ENCODE results near the gene TNIK.
"Not testable (repeated sequence)": the region's sequence is repeated elsewhere in the genome, so short reads cannot be mapped to it uniquely, and the experiment has no call there.

The TNIK gene

GRCh38 chr3:171309906-171310359 is 150.3 kb downstream of the TNIK start:
- TF ChIP-seq CTCF (conservative IDR thresholded peaks at IDR 0.05; ENCODE audit: low read depth, low read length): no peak
- Histone ChIP-seq H2AFZ (ENCODE audit: low read depth) (no peak overlapping the region), H4K20me1 (ENCODE audit: insufficient read depth) (no peaks in the 10 kb centered on the region), H3K79me2 (ENCODE audit: insufficient read depth, low read depth) (no peaks in the 10 kb centered on the region), H3K4me1 (ENCODE audit: low read depth, poor library complexity, severe bottlenecking) (no peaks in the 10 kb centered on the region), H3K36me3 (ENCODE audit: insufficient read depth) (no peaks in the 10 kb centered on the region), H3K9ac (no peak overlapping the region), H3K27me3 (ENCODE audit: insufficient read depth, low read depth) (no peaks in the 10 kb centered on the region), H3K4me2 (no peak overlapping the region), H3K27ac (no peak overlapping the region), H3K4me3 (IDR thresholded peaks at IDR 0.05; ENCODE audit: insufficient read depth, low read depth, low read length) (no peak overlapping the region)

- no peaks in the 10 kb centered on the region for H3K27me3 ChIP-seq (ENCODE audit: insufficient read depth, low read depth)
- no peak overlapping the region for H3K4me2 ChIP-seq
- no peaks in the 10 kb centered on the region for H3K79me2 ChIP-seq (ENCODE audit: insufficient read depth, low read depth)
- no peaks in the 10 kb centered on the region for H3K4me1 ChIP-seq (ENCODE audit: low read depth, poor library complexity, severe bottlenecking)
- H2AFZ ChIP-seq (ENCODE audit: low read depth): no peak overlapping the region
- no peaks in the 10 kb centered on the region for H3K36me3 ChIP-seq (ENCODE audit: insufficient read depth)
- TF ChIP-seq CTCF (conservative IDR thresholded peaks at IDR 0.05; ENCODE audit: low read depth, low read length): no peak
- no peak overlapping the region for H3K4me3 ChIP-seq (IDR thresholded peaks at IDR 0.05; ENCODE audit: insufficient read depth, low read depth, low read length)
- no peak overlapping the region for H3K27ac ChIP-seq
- H4K20me1 ChIP-seq (ENCODE audit: insufficient read depth): no peaks in the 10 kb centered on the region
- H3K9ac ChIP-seq: no peak overlapping the region
These were observed 152.2 kb downstream of the TNIK start for GRCh38 chr3:171307988-171308387.

GRCh38 chr3:171307046-171307585 is 153.1 kb downstream of the TNIK start:
- no peak overlapping the region for H3K4me3 ChIP-seq (IDR thresholded peaks at IDR 0.05; ENCODE audit: insufficient read depth, low read depth, low read length)
- no peak overlapping the region for H3K27ac ChIP-seq
- no peaks in the 10 kb centered on the region for H3K79me2 ChIP-seq (ENCODE audit: insufficient read depth, low read depth)
- no peaks in the 10 kb centered on the region for H3K27me3 ChIP-seq (ENCODE audit: insufficient read depth, low read depth)
- no peaks in the 10 kb centered on the region for H3K36me3 ChIP-seq (ENCODE audit: insufficient read depth)
- no peak for TF ChIP-seq CTCF (conservative IDR thresholded peaks at IDR 0.05; ENCODE audit: low read depth, low read length)
- no peaks in the 10 kb centered on the region for H3K4me1 ChIP-seq (ENCODE audit: low read depth, poor library complexity, severe bottlenecking)
- no peaks in the 10 kb centered on the region for H4K20me1 ChIP-seq (ENCODE audit: insufficient read depth)
- H2AFZ ChIP-seq (ENCODE audit: low read depth): no peak overlapping the region
- H3K9ac ChIP-seq: no peak overlapping the region
- no peak overlapping the region for H3K4me2 ChIP-seq

- H3K4me1 ChIP-seq (ENCODE audit: low read depth, poor library complexity, severe bottlenecking): no peaks in the 10 kb centered on the region
- no peak overlapping the region for H3K9ac ChIP-seq
- no peak overlapping the region for H3K4me3 ChIP-seq (IDR thresholded peaks at IDR 0.05; ENCODE audit: insufficient read depth, low read depth, low read length)
- H3K36me3 ChIP-seq (ENCODE audit: insufficient read depth): no peaks in the 10 kb centered on the region
- no peak overlapping the region for H3K27ac ChIP-seq
- H3K4me2 ChIP-seq: no peak overlapping the region
- no peaks in the 10 kb centered on the region for H3K27me3 ChIP-seq (ENCODE audit: insufficient read depth, low read depth)
- H4K20me1 ChIP-seq (ENCODE audit: insufficient read depth): no peaks in the 10 kb centered on the region
- no peaks in the 10 kb centered on the region for H3K79me2 ChIP-seq (ENCODE audit: insufficient read depth, low read depth)
- no peak for TF ChIP-seq CTCF (conservative IDR thresholded peaks at IDR 0.05; ENCODE audit: low read depth, low read length)
- H2AFZ ChIP-seq (ENCODE audit: low read depth): no peak overlapping the region
These were observed 153.6 kb downstream of the TNIK start for GRCh38 chr3:171306631-171307030.

GRCh38 chr3:171305823-171306222 is 154.4 kb downstream of the TNIK start:
- not testable (repeated sequence) for H3K36me3 ChIP-seq (ENCODE audit: insufficient read depth); H3K4me2 ChIP-seq; H3K79me2 ChIP-seq (ENCODE audit: insufficient read depth, low read depth); H3K27ac ChIP-seq; H3K4me1 ChIP-seq (ENCODE audit: low read depth, poor library complexity, severe bottlenecking); H3K4me3 ChIP-seq (IDR thresholded peaks at IDR 0.05; ENCODE audit: insufficient read depth, low read depth, low read length); H3K27me3 ChIP-seq (ENCODE audit: insufficient read depth, low read depth); H2AFZ ChIP-seq (ENCODE audit: low read depth); H3K9ac ChIP-seq; H4K20me1 ChIP-seq (ENCODE audit: insufficient read depth)

- H3K27me3 ChIP-seq (ENCODE audit: insufficient read depth, low read depth); H2AFZ ChIP-seq (ENCODE audit: low read depth); H3K4me2 ChIP-seq; H3K4me3 ChIP-seq (IDR thresholded peaks at IDR 0.05; ENCODE audit: insufficient read depth, low read depth, low read length); H3K36me3 ChIP-seq (ENCODE audit: insufficient read depth); H4K20me1 ChIP-seq (ENCODE audit: insufficient read depth); H3K9ac ChIP-seq; H3K79me2 ChIP-seq (ENCODE audit: insufficient read depth, low read depth); H3K27ac ChIP-seq; H3K4me1 ChIP-seq (ENCODE audit: low read depth, poor library complexity, severe bottlenecking): not testable (repeated sequence)
These were observed 155.7 kb downstream of the TNIK start for GRCh38 chr3:171304498-171304897.

GRCh38 chr3:171304017-171304416 is 156.2 kb downstream of the TNIK start:
- H3K27me3 ChIP-seq (ENCODE audit: insufficient read depth, low read depth); H3K36me3 ChIP-seq (ENCODE audit: insufficient read depth); H2AFZ ChIP-seq (ENCODE audit: low read depth); H3K79me2 ChIP-seq (ENCODE audit: insufficient read depth, low read depth); H3K4me2 ChIP-seq; H3K27ac ChIP-seq; H4K20me1 ChIP-seq (ENCODE audit: insufficient read depth); H3K9ac ChIP-seq; H3K4me3 ChIP-seq (IDR thresholded peaks at IDR 0.05; ENCODE audit: insufficient read depth, low read depth, low read length); H3K4me1 ChIP-seq (ENCODE audit: low read depth, poor library complexity, severe bottlenecking): not testable (repeated sequence)
